ENCODE measurements around the gene WDR64. TPM values are rescaled to one million over a fixed set of nuclear protein-coding genes. Genes with fewer than 3 reads are reported as not detected.

Gene WDR64
- total RNA-seq, 1 experiment from 2014 or later, result not detected

DNA sequence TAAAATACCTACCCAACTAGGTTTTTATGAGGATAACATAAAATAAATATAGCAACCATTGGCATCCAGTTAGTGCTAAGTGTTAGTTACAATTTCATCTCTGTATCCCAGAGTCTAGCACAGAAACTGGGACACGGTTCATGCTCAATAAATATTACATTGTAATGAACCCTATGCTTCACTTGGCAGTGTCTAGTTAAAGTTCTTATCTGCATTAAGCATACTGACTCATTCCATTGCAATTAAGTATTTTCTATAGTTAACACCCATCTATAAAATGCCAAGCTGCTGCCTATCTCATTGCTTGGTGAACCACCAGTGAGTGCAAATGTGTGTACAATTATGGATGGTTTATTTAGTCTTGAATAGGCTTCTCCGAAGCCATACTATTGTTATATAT lies 27.1 kb upstream of the WDR64 start:
- POLR2A ChIA-PET (ENCODE audit: unreplicated experiment), result no interaction called here

GRCh38 chr1:241627453-241628259 lies 24.4 kb upstream of the WDR64 start:
- Histone ChIP-seq H3K36me3 (ENCODE audit: low read depth) (peaks cover 15% of the 10 kb centered on the region; the same call in 1 of the 2 replicates), H3K9me3 (ENCODE audit: insufficient read depth, low read depth) (no peaks in the 10 kb centered on the region), H3K4me3 (no peak overlapping the region), H3K9me2 (ENCODE audit: insufficient read depth) (no peaks in the 10 kb centered on the region), H4K20me1 (ENCODE audit: insufficient read depth) (no peaks in the 10 kb centered on the region), H3K27me3 (ENCODE audit: insufficient read depth, low read depth) (no peaks in the 10 kb centered on the region), H3K4me2 (no peak overlapping the region), H3K27ac (0 out of 2 replicates have a peak overlapping the region, but pooled peaks have one; percentile 28), H2AFZ (no peak overlapping the region), H3K79me2 (ENCODE audit: low read depth) (peaks cover 14% of the 10 kb centered on the region), H3K4me1 (replicated peaks; ENCODE audit: insufficient read depth) (peaks cover 29% of the 10 kb centered on the region), H3F3A (ENCODE audit: insufficient read depth, low read depth) (peaks cover 25% of the 10 kb centered on the region)
- intact Hi-C loops (cut with micrococcal nuclease; ENCODE audit: unreplicated experiment), result loop anchor here (1.0 kb wide), 1 partner anchor 96 kb away; no protein-coding TSS in a partner anchor
- POLR2A ChIA-PET (ENCODE audit: unreplicated experiment), result interaction anchor here (1.0 kb wide), 1 partner anchor 94 kb away, joined by 4 read pairs; no protein-coding TSS in a partner anchor
- CTCF ChIA-PET, result interaction anchor here (0.5 to 1.3 kb wide), 3 partner anchors 11 to 96 kb away, joined by 3 to 8 read pairs (median 5); partner anchors contain the start of gene KMO
- DNase-seq, result peak in 1 of 2 experiments; percentile 64
- peak; percentile 69 for TF ChIP-seq CTCF (conservative IDR thresholded peaks at IDR 0.05)
- no peak for TF ChIP-seq EZH2 (IDR thresholded peaks at IDR 0.05; ENCODE audit: low read depth)
- BruUV-seq (replicated peaks), result no TSS peak

More for the DNA sequence above, 27.1 kb upstream of the WDR64 start:
- no peak overlapping the region for H3K4me3 ChIP-seq
- peaks cover 13% of the 10 kb centered on the region for H3K36me3 ChIP-seq (ENCODE audit: low read depth)
- H3K9me3 ChIP-seq (ENCODE audit: insufficient read depth, low read depth), result no peaks in the 10 kb centered on the region
- H2AFZ ChIP-seq, result no peak overlapping the region
- intact Hi-C loops (cut with micrococcal nuclease; ENCODE audit: unreplicated experiment), result no loop called here
- no peaks in the 10 kb centered on the region for H3K9me2 ChIP-seq (ENCODE audit: insufficient read depth)
- CTCF ChIA-PET, result no interaction called here
- peak overlapping the region; percentile 32 for H3K4me2 ChIP-seq
- BruUV-seq (replicated peaks), result no TSS peak
- H3F3A ChIP-seq (ENCODE audit: insufficient read depth, low read depth), result peaks cover 21% of the 10 kb centered on the region
- TF ChIP-seq EZH2 (IDR thresholded peaks at IDR 0.05; ENCODE audit: low read depth), result no peak
- no peak for TF ChIP-seq CTCF (conservative IDR thresholded peaks at IDR 0.05)
- H3K4me1 ChIP-seq (replicated peaks; ENCODE audit: insufficient read depth), result peaks cover 29% of the 10 kb centered on the region
- H3K27ac ChIP-seq, result 0 out of 2 replicates have a peak overlapping the region, but pooled peaks have one; percentile 1
- peaks cover 6% of the 10 kb centered on the region for H3K79me2 ChIP-seq (ENCODE audit: low read depth)
- H4K20me1 ChIP-seq (ENCODE audit: insufficient read depth), result no peaks in the 10 kb centered on the region; the same call in 1 of the 2 replicates
- peak in 1 of 2 experiments; percentile 89 for DNase-seq
- no peaks in the 10 kb centered on the region for H3K27me3 ChIP-seq (ENCODE audit: insufficient read depth, low read depth)

DNA sequence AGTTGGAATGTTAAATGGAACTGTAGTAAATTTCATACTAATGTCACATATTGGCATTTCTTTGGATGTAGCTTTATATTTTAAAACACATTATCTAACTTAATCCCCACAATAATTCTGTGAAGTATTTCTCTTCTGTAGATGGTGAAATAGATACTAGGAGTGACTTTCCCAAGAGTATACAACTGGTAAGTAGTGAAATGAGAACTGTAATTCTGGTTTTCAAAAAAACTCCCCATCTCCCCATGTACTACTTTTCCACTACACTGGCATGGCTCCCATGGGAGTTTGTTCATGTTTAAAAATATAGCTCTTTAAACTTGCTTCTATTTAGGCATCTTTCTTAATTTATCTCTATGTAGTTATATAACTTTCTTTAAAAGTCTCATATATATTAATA lies 22.1 kb upstream of the WDR64 start:
- Histone ChIP-seq H3K9me2 (ENCODE audit: insufficient read depth) (no peaks in the 10 kb centered on the region), H3K4me2 (no peak overlapping the region), H3K79me2 (ENCODE audit: low read depth) (peaks cover 27% of the 10 kb centered on the region), H3K36me3 (ENCODE audit: low read depth) (peaks cover 19% of the 10 kb centered on the region; the same call in 1 of the 2 replicates), H2AFZ (no peak overlapping the region), H3K4me3 (no peak overlapping the region), H3F3A (ENCODE audit: insufficient read depth, low read depth) (peaks cover 17% of the 10 kb centered on the region), H3K9me3 (ENCODE audit: insufficient read depth, low read depth) (no peaks in the 10 kb centered on the region), H3K4me1 (replicated peaks; ENCODE audit: insufficient read depth) (peaks cover 22% of the 10 kb centered on the region), H4K20me1 (ENCODE audit: insufficient read depth) (no peaks in the 10 kb centered on the region), H3K27me3 (ENCODE audit: insufficient read depth, low read depth) (no peaks in the 10 kb centered on the region), H3K27ac (no peak overlapping the region)
- BruUV-seq (replicated peaks), result no TSS peak
- intact Hi-C loops (cut with micrococcal nuclease; ENCODE audit: unreplicated experiment), result no loop called here
- ChIA-PET CTCF (no interaction called here), POLR2A (ENCODE audit: unreplicated experiment) (no interaction called here)
- no peak for TF ChIP-seq EZH2 (IDR thresholded peaks at IDR 0.05; ENCODE audit: low read depth)
- no peak for TF ChIP-seq CTCF (conservative IDR thresholded peaks at IDR 0.05)
- no peak for DNase-seq
